BLaER1 (cell line): ENCODE results near the gene TRIM24.
A peak's percentile ranks its signal among the peaks of the same experiment; 100 is the strongest.

Source experiments
- H3K27ac ChIP-seq: shearing (Covaris generic); formaldehyde crosslinking; 2 replicates; pipeline ENCODE4 v1.8.1; 2022
- H3K27me3 ChIP-seq: shearing (Covaris generic); formaldehyde crosslinking; 2 replicates; pipeline ENCODE4 v1.8.1; 2022
- H3K36me3 ChIP-seq: shearing (Covaris generic); formaldehyde crosslinking; 2 replicates; pipeline ENCODE4 v1.8.1; 2022
- H3K4me1 ChIP-seq: shearing (Covaris generic); formaldehyde crosslinking; 2 replicates; pipeline ENCODE4 v1.8.1; 2022
- H3K4me2 ChIP-seq: shearing (Covaris generic); formaldehyde crosslinking; 2 replicates; pipeline ENCODE4 v1.8.1; 2022
- H3K4me3 ChIP-seq: shearing (Covaris generic); formaldehyde crosslinking; 2 replicates; pipeline ENCODE4 v1.8.1; 2022
- H3K9ac ChIP-seq: shearing (Covaris generic); formaldehyde crosslinking; 2 replicates; pipeline ENCODE4 v1.8.1; 2022
- H3K9me3 ChIP-seq: shearing (Covaris generic); formaldehyde crosslinking; 2 replicates; pipeline ENCODE4 v1.8.1; 2022
- H4K20me1 ChIP-seq: shearing (Covaris generic); formaldehyde crosslinking; 2 replicates; pipeline ENCODE4 v1.8.1; 2022
- Cebpa-rat ChIP-seq: shearing (Covaris generic); IDR thresholded peaks from 2 replicates; pipeline ENCODE4 v1.8.1; 2022

TRIM24 gene

GRCh38 chr7:138510003-138510402 lies 49.9 kb downstream of the TRIM24 start:
- Histone ChIP-seq H3K4me1 (no peaks in the 10 kb centered on the region), H3K27ac (no peak overlapping the region), H3K4me3 (no peak overlapping the region), H3K27me3 (no peaks in the 10 kb centered on the region), H4K20me1 (peaks cover 13% of the 10 kb centered on the region), H3K4me2 (no peak overlapping the region), H3K36me3 (peaks cover 100% of the 10 kb centered on the region), H3K9ac (no peak overlapping the region), H3K9me3 (peaks cover 58% of the 10 kb centered on the region)
- TF ChIP-seq Cebpa-rat = no peak

GRCh38 chr7:138512092-138512858 lies 52.2 kb downstream of the TRIM24 start:
- Histone ChIP-seq H3K27ac (no peak overlapping the region), H3K9me3 (peaks cover 62% of the 10 kb centered on the region), H3K36me3 (peaks cover 98% of the 10 kb centered on the region)

GRCh38 chr7:138512885-138513284 lies 52.8 kb downstream of the TRIM24 start:
- Histone ChIP-seq H3K4me3 (no peak overlapping the region), H3K27ac (no peak overlapping the region), H3K9me3 (peaks cover 59% of the 10 kb centered on the region), H3K4me1 (no peaks in the 10 kb centered on the region), H3K9ac (no peak overlapping the region), H3K27me3 (no peaks in the 10 kb centered on the region), H4K20me1 (peaks cover 13% of the 10 kb centered on the region), H3K4me2 (no peak overlapping the region), H3K36me3 (peaks cover 98% of the 10 kb centered on the region)
- no peak for TF ChIP-seq Cebpa-rat

More at GRCh38 chr7:138512092-138512858, 52.2 kb downstream of the TRIM24 start:
- H3K4me1 ChIP-seq = no peaks in the 10 kb centered on the region
- no peaks in the 10 kb centered on the region for H3K27me3 ChIP-seq
- no peak overlapping the region for H3K4me3 ChIP-seq
- TF ChIP-seq Cebpa-rat = no peak
- H4K20me1 ChIP-seq = peaks cover 13% of the 10 kb centered on the region
- H3K4me2 ChIP-seq = no peak overlapping the region
- H3K9ac ChIP-seq = no peak overlapping the region

- Histone ChIP-seq H3K27ac (no peak overlapping the region), H3K4me3 (no peak overlapping the region), H3K4me2 (no peak overlapping the region), H3K27me3 (no peaks in the 10 kb centered on the region), H3K9me3 (peaks cover 59% of the 10 kb centered on the region), H3K4me1 (no peaks in the 10 kb centered on the region), H4K20me1 (peaks cover 13% of the 10 kb centered on the region), H3K36me3 (peaks cover 96% of the 10 kb centered on the region), H3K9ac (no peak overlapping the region)
- TF ChIP-seq Cebpa-rat = no peak
Observed at GRCh38 chr7:138513344-138513871, 53.3 kb downstream of the TRIM24 start.

GRCh38 chr7:138514044-138514443 lies 54.0 kb downstream of the TRIM24 start:
- no peak overlapping the region for H3K4me3 ChIP-seq
- TF ChIP-seq Cebpa-rat = no peak
- H3K9ac ChIP-seq = no peak overlapping the region
- no peak overlapping the region for H3K4me2 ChIP-seq
- no peaks in the 10 kb centered on the region for H3K4me1 ChIP-seq
- H3K36me3 ChIP-seq = peaks cover 96% of the 10 kb centered on the region
- no peak overlapping the region for H3K27ac ChIP-seq
- H3K9me3 ChIP-seq = peaks cover 61% of the 10 kb centered on the region
- H4K20me1 ChIP-seq = peaks cover 13% of the 10 kb centered on the region
- H3K27me3 ChIP-seq = no peaks in the 10 kb centered on the region

- Histone ChIP-seq H3K27me3 (no peaks in the 10 kb centered on the region), H3K27ac (no peak overlapping the region), H4K20me1 (peaks cover 13% of the 10 kb centered on the region), H3K36me3 (peaks cover 96% of the 10 kb centered on the region), H3K9me3 (peaks cover 63% of the 10 kb centered on the region), H3K4me1 (no peaks in the 10 kb centered on the region), H3K9ac (no peak overlapping the region), H3K4me3 (no peak overlapping the region), H3K4me2 (no peak overlapping the region)
- no peak for TF ChIP-seq Cebpa-rat
Observed at GRCh38 chr7:138515001-138515528, 55.0 kb downstream of the TRIM24 start.

GRCh38 chr7:138519061-138519798 lies 59.2 kb downstream of the TRIM24 start:
- no peak for TF ChIP-seq Cebpa-rat
- no peak overlapping the region for H3K9ac ChIP-seq
- no peaks in the 10 kb centered on the region for H3K4me1 ChIP-seq
- no peak overlapping the region for H3K4me2 ChIP-seq
- H3K4me3 ChIP-seq = no peak overlapping the region
- H3K9me3 ChIP-seq = peaks cover 50% of the 10 kb centered on the region
- H3K27ac ChIP-seq = no peak overlapping the region
- H3K27me3 ChIP-seq = no peaks in the 10 kb centered on the region
- H3K36me3 ChIP-seq = peaks cover 86% of the 10 kb centered on the region
- H4K20me1 ChIP-seq = peaks cover 6% of the 10 kb centered on the region

GRCh38 chr7:138520742-138521141 lies 60.7 kb downstream of the TRIM24 start:
- Histone ChIP-seq H4K20me1 (no peaks in the 10 kb centered on the region), H3K27me3 (no peaks in the 10 kb centered on the region), H3K4me2 (no peak overlapping the region), H3K4me1 (no peaks in the 10 kb centered on the region), H3K4me3 (no peak overlapping the region), H3K9me3 (peaks cover 58% of the 10 kb centered on the region), H3K27ac (no peak overlapping the region), H3K9ac (no peak overlapping the region), H3K36me3 (peaks cover 80% of the 10 kb centered on the region)
- TF ChIP-seq Cebpa-rat = no peak

GRCh38 chr7:138521837-138522461 lies 61.9 kb downstream of the TRIM24 start:
- Histone ChIP-seq H3K36me3 (peaks cover 80% of the 10 kb centered on the region), H3K9ac (no peak overlapping the region), H3K4me3 (no peak overlapping the region), H4K20me1 (no peaks in the 10 kb centered on the region), H3K27ac (no peak overlapping the region), H3K27me3 (no peaks in the 10 kb centered on the region), H3K4me2 (no peak overlapping the region), H3K9me3 (peaks cover 62% of the 10 kb centered on the region), H3K4me1 (no peaks in the 10 kb centered on the region)
- TF ChIP-seq Cebpa-rat = 0 out of 2 replicates have a peak, but pooled peaks have one; percentile 11
